ENCODE measurements around the gene PRKACG. TPM values are rescaled to one million over a fixed set of nuclear protein-coding genes. Genes with fewer than 3 reads are reported as not detected.
"Not testable (repeated sequence)": the region's sequence is repeated elsewhere in the genome, so short reads cannot be mapped to it uniquely, and the experiment has no call there.

The PRKACG gene
- total RNA-seq, 1 donor: not detected

- Histone ChIP-seq H4K20me1 (ENCODE audit: insufficient read depth, low read length) (no peaks in the 10 kb centered on the region), H3K4me2 (ENCODE audit: insufficient read depth, low read length) (no peak overlapping the region), H3K4me1 (ENCODE audit: insufficient read depth, low read length) (no peaks in the 10 kb centered on the region), H2AFZ (ENCODE audit: low read length) (no peak overlapping the region), H3K79me2 (ENCODE audit: insufficient read depth, low read length) (no peaks in the 10 kb centered on the region), H3K4me3 (ENCODE audit: insufficient read depth, low read length) (no peak overlapping the region), H3K27me3 (ENCODE audit: insufficient read depth, low read length) (no peaks in the 10 kb centered on the region), H3K36me3 (ENCODE audit: insufficient read depth, low read length) (no peaks in the 10 kb centered on the region), H3K9me3 (ENCODE audit: low read depth, low read length) (no peaks in the 10 kb centered on the region), H3K27ac (ENCODE audit: low read depth, low read length) (no peak overlapping the region)
- no peak for TF ChIP-seq CTCF (IDR thresholded peaks at IDR 0.05; ENCODE audit: extremely low read depth, low read depth, low read length)
- no peak for DNase-seq (ENCODE audit: insufficient read length, low spot score, missing footprints)
Observed at GRCh38 chr9:69056191-69056815, 42.4 kb upstream of the PRKACG start.

GRCh38 chr9:69054989-69055388 lies 41.1 kb upstream of the PRKACG start:
- Histone ChIP-seq H3K36me3 (ENCODE audit: insufficient read depth, low read length) (no peaks in the 10 kb centered on the region), H4K20me1 (ENCODE audit: insufficient read depth, low read length) (no peaks in the 10 kb centered on the region), H3K4me1 (ENCODE audit: insufficient read depth, low read length) (no peaks in the 10 kb centered on the region), H3K4me3 (ENCODE audit: insufficient read depth, low read length) (no peak overlapping the region), H3K27me3 (ENCODE audit: insufficient read depth, low read length) (no peaks in the 10 kb centered on the region), H2AFZ (ENCODE audit: low read length) (no peak overlapping the region), H3K79me2 (ENCODE audit: insufficient read depth, low read length) (no peaks in the 10 kb centered on the region), H3K4me2 (ENCODE audit: insufficient read depth, low read length) (no peak overlapping the region), H3K9me3 (ENCODE audit: low read depth, low read length) (no peaks in the 10 kb centered on the region), H3K27ac (ENCODE audit: low read depth, low read length) (no peak overlapping the region)
- TF ChIP-seq CTCF (IDR thresholded peaks at IDR 0.05; ENCODE audit: extremely low read depth, low read depth, low read length): no peak
- DNase-seq (ENCODE audit: insufficient read length, low spot score, missing footprints): no peak

GRCh38 chr9:69050936-69051335 lies 37.0 kb upstream of the PRKACG start:
- not testable (repeated sequence) for H3K27me3 ChIP-seq (ENCODE audit: insufficient read depth, low read length); H3K27ac ChIP-seq (ENCODE audit: low read depth, low read length); H3K79me2 ChIP-seq (ENCODE audit: insufficient read depth, low read length); H3K4me2 ChIP-seq (ENCODE audit: insufficient read depth, low read length); H3K9me3 ChIP-seq (ENCODE audit: low read depth, low read length); DNase-seq (ENCODE audit: insufficient read length, low spot score, missing footprints); H2AFZ ChIP-seq (ENCODE audit: low read length); H4K20me1 ChIP-seq (ENCODE audit: insufficient read depth, low read length); H3K4me1 ChIP-seq (ENCODE audit: insufficient read depth, low read length); H3K4me3 ChIP-seq (ENCODE audit: insufficient read depth, low read length)
- H3K36me3 ChIP-seq (ENCODE audit: insufficient read depth, low read length): peaks cover 13% of the 10 kb centered on the region

- Histone ChIP-seq H3K27ac (ENCODE audit: low read depth, low read length) (no peak overlapping the region), H4K20me1 (ENCODE audit: insufficient read depth, low read length) (no peaks in the 10 kb centered on the region), H3K9me3 (ENCODE audit: low read depth, low read length) (no peaks in the 10 kb centered on the region), H3K4me3 (ENCODE audit: insufficient read depth, low read length) (no peak overlapping the region), H3K36me3 (ENCODE audit: insufficient read depth, low read length) (peaks cover 13% of the 10 kb centered on the region), H3K27me3 (ENCODE audit: insufficient read depth, low read length) (no peaks in the 10 kb centered on the region), H3K4me1 (ENCODE audit: insufficient read depth, low read length) (peaks cover 10% of the 10 kb centered on the region), H3K4me2 (ENCODE audit: insufficient read depth, low read length) (no peak overlapping the region), H2AFZ (ENCODE audit: low read length) (no peak overlapping the region), H3K79me2 (ENCODE audit: insufficient read depth, low read length) (peaks cover 4% of the 10 kb centered on the region)
- no peak for TF ChIP-seq CTCF (IDR thresholded peaks at IDR 0.05; ENCODE audit: extremely low read depth, low read depth, low read length)
- DNase-seq (ENCODE audit: insufficient read length, low spot score, missing footprints): no peak
Observed at GRCh38 chr9:69049094-69049493, 35.2 kb upstream of the PRKACG start.

All from osteoblast (primary cell).